Activated CD4-positive, CD25-positive, alpha-beta regulatory T cell treated with anti-CD3 and anti-CD28 coated beads, Interleukin-2, amount 50 U/mL, for 16 hours (primary cell): ENCODE results near the gene CALM1.
"Not testable (repeated sequence)": the region's sequence is repeated elsewhere in the genome, so short reads cannot be mapped to it uniquely, and the experiment has no call there.

Experiments used
- DNase-seq: peaks from one replicate; pipeline ENCODE4 v3.0.0-alpha.2; 2020; ENCODE audit warnings: low read depth, low spot score

The CALM1 gene

GRCh38 chr14:90383126-90383730 lies 13.6 kb upstream of the CALM1 start:
- DNase-seq: peak; percentile 96

- DNase-seq: peak; percentile 23
Measured at GRCh38 chr14:90383731-90384542, 12.9 kb upstream of the CALM1 start.

GRCh38 chr14:90384543-90384911 lies 12.3 kb upstream of the CALM1 start:
- DNase-seq: no peak

- DNase-seq: no peak
Measured at GRCh38 chr14:90386321-90386720, 10.5 kb upstream of the CALM1 start.

- DNase-seq: no peak
Measured at GRCh38 chr14:90387206-90387760, 9.5 kb upstream of the CALM1 start.

- DNase-seq: no peak
Measured at GRCh38 chr14:90388437-90388836, 8.4 kb upstream of the CALM1 start.

GRCh38 chr14:90388982-90389381 lies 7.8 kb upstream of the CALM1 start:
- DNase-seq: no peak

- DNase-seq: no peak
Measured at GRCh38 chr14:90393966-90394365, 2.9 kb upstream of the CALM1 start.

- not testable (repeated sequence) for DNase-seq
Measured at GRCh38 chr14:90394782-90395181, 2.0 kb upstream of the CALM1 start.

- peak; percentile 27 for DNase-seq
Measured at GRCh38 chr14:90397425-90398314, 841 bp downstream of the CALM1 start.

- DNase-seq: peak; percentile 31
Measured at GRCh38 chr14:90398315-90398839, 1.5 kb downstream of the CALM1 start.

- no peak for DNase-seq
Measured at GRCh38 chr14:90398841-90399540, 2.2 kb downstream of the CALM1 start.

GRCh38 chr14:90399541-90400444 lies 3.0 kb downstream of the CALM1 start:
- peak; percentile 76 for DNase-seq

GRCh38 chr14:90400904-90401561 lies 4.2 kb downstream of the CALM1 start:
- DNase-seq: no peak

GRCh38 chr14:90402016-90402415 lies 5.2 kb downstream of the CALM1 start:
- DNase-seq: no peak

GRCh38 chr14:90403065-90403464 lies 6.2 kb downstream of the CALM1 start:
- DNase-seq: no peak

GRCh38 chr14:90405101-90405500 lies 8.3 kb downstream of the CALM1 start:
- no peak for DNase-seq

- DNase-seq: no peak
Measured at GRCh38 chr14:90405755-90406154, 8.9 kb downstream of the CALM1 start.

GRCh38 chr14:90406384-90406798 lies 9.6 kb downstream of the CALM1 start:
- DNase-seq: no peak
